D721Med (cell line): Measurements from ENCODE around the gene CD226.
"Not testable (repeated sequence)": the region's sequence is repeated elsewhere in the genome, so short reads cannot be mapped to it uniquely, and the experiment has no call there.

Experiments used
- DNase-seq: peaks from one replicate; pipeline ENCODE4 v3.0.0; 2011; ENCODE audit warnings: low spot score; ENCODE audit not compliant: insufficient read length
- FAIRE-seq: peaks from 2 replicates; lab custom pipeline; 2011; peaks lifted over from hg19 to GRCh38; lab: Jason Lieb, UNC
- CTCF ChIP-seq: IDR thresholded peaks from 2 replicates; pipeline ENCODE4 v1.5.1; 2012; ENCODE audit warnings: mild to moderate bottlenecking, control low read depth; ENCODE audit not compliant: insufficient read depth; ENCODE audit errors: missing control alignments

CD226 gene

DNA sequence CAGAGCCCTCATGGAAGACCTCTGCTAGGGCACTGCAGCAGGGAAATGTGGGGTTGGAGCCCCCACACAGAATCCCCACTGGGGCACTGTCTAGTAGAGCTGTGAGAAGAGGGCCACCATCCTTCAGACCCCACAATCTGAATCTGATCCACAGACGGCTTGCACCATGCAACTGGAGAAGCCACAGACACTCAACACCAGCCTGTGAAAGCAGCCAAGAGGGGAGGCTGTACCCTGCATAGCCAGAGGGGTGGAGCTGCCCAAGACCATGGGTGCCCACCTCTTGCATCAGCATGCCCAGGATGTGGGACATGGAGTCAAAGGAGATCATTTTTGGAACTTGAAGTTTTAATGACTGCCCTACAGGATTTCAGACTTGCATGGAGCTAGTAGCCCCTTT, 6.5 kb downstream of the CD226 start:
- FAIRE-seq (no peak), DNase-seq (no peak)
- TF ChIP-seq CTCF, result no peak

DNA sequence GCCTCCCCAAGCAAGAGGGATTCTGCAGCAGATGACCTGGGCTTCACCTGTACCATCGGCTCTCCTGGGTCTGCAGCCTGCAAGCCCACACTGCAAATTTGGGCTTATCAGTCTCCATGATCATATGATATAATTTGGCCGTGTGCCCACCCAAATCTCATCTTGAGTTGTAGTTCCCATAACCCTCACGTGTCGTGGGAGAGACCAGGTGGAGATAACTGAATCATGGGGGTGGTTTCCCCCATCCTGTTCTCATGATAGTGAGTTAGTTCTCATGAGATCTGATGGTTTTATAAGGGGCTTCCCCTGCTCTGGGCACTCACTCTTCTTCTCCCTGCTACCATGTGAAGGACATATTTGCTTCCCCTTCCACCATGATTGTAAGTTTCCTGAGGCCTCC, 7.9 kb downstream of the CD226 start:
- not testable (repeated sequence) for DNase-seq
- FAIRE-seq, result peak; percentile 11

DNA sequence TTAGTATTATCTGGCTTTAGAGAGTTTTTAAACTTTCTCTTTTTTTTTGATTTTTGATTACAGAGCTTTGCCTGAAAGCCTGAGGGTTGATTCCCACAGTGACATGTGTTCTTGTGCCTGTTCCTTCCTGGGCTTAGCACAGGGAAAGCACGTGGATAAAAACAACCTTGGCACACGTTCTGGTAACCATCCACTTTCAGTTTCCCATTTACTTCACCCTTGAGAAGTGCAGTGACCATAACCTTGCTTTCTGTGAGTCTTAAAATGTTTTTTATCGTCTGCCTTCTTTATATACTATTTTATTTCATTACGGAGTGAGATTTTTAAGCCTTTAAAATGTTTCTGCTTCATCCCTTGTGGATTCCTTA, 11.5 kb downstream of the CD226 start:
- no peak for TF ChIP-seq CTCF
- no peak for DNase-seq
- FAIRE-seq, result no peak

GRCh38 chr18:69935319-69936190, 12.1 kb downstream of the CD226 start:
- no peak for FAIRE-seq
- no peak for DNase-seq
- TF ChIP-seq CTCF, result no peak

- no peak for TF ChIP-seq CTCF
- no peak for DNase-seq
- FAIRE-seq, result no peak
These were observed 12.9 kb downstream of the CD226 start for GRCh38 chr18:69934601-69935265.

- FAIRE-seq (no peak), DNase-seq (no peak)
- TF ChIP-seq CTCF, result no peak
These were observed 18.5 kb downstream of the CD226 start for GRCh38 chr18:69929041-69929774.

- no peak for FAIRE-seq
These were observed 31.3 kb downstream of the CD226 start for GRCh38 chr18:69916412-69916811.

More at GRCh38 chr18:69916412-69916811, 31.3 kb downstream of the CD226 start:
- no peak for TF ChIP-seq CTCF
- DNase-seq, result no peak
